GM23338 (cell line): Measurements from ENCODE around the gene ARHGAP9. TPM values are rescaled to one million over a fixed set of nuclear protein-coding genes. Genes with fewer than 3 reads are reported as not detected.

Experiments used
- ATAC-seq: fragments of 200-7000 bp; cut with Tn5 transposase; 3 replicates; pipeline ENCODE4 v1.9.1; 2020
- DNase-seq: peaks from one replicate; pipeline ENCODE4 v3.0.0-alpha.2; 2015; ENCODE audit warnings: low spot score
- H2AFZ ChIP-seq: fragments of 200-600 bp; sonication (generic); 2 replicates; pipeline ENCODE4 v1.8.0; 2016; ENCODE audit warnings: antibody characterized with exemption, mild to moderate bottlenecking, moderate library complexity
- H3F3A ChIP-seq: fragments of 200-600 bp; sonication (generic); replicated peaks from 2 replicates; pipeline ENCODE4 v1.8.0; 2017; ENCODE audit warnings: antibody characterized with exemption, mixed run types, low read depth
- H3K27ac ChIP-seq: fragments of 200-600 bp; sonication (generic); 2 replicates; pipeline ENCODE4 v1.6.1; 2016; ENCODE audit warnings: low read depth
- H3K27me3 ChIP-seq: fragments of 200-600 bp; sonication (generic); 2 replicates; pipeline ENCODE4 v1.8.0; 2016; ENCODE audit warnings: mild to moderate bottlenecking, mixed run types, moderate library complexity; ENCODE audit not compliant: insufficient read depth
- H3K36me3 ChIP-seq: fragments of 200-600 bp; sonication (generic); 2 replicates; pipeline ENCODE4 v1.8.0; 2016; ENCODE audit warnings: mild to moderate bottlenecking; ENCODE audit not compliant: insufficient read depth
- H3K4me1 ChIP-seq: fragments of 200-600 bp; sonication (generic); 2 replicates; pipeline ENCODE4 v1.8.0; 2016; ENCODE audit warnings: mild to moderate bottlenecking, moderate library complexity; ENCODE audit not compliant: insufficient read depth
- H3K4me2 ChIP-seq: fragments of 200-600 bp; sonication (generic); 2 replicates; pipeline ENCODE4 v1.7.1; 2017; ENCODE audit warnings: mixed run types
- H3K4me3 ChIP-seq: fragments of 200-600 bp; sonication (generic); 2 replicates; pipeline ENCODE4 v1.6.1; 2016; ENCODE audit warnings: mixed run types
- H3K79me2 ChIP-seq: fragments of 200-600 bp; sonication (generic); replicated peaks from 2 replicates; pipeline ENCODE4 v1.8.0; 2017; ENCODE audit warnings: mild to moderate bottlenecking; ENCODE audit not compliant: insufficient read depth
- H3K9me2 ChIP-seq: fragments of 200-600 bp; sonication (generic); 2 replicates; pipeline ENCODE4 v1.8.0; 2017; ENCODE audit not compliant: insufficient read depth
- H4K20me1 ChIP-seq: fragments of 200-600 bp; sonication (generic); replicated peaks from 2 replicates; pipeline ENCODE4 v1.8.0; 2017; ENCODE audit warnings: mild to moderate bottlenecking; ENCODE audit not compliant: insufficient read depth
- H3K27ac Mint-ChIP-seq: 2 replicates; pipeline ENCODE4 v1.8.0; 2020; ENCODE audit warnings: inconsistent platforms, mild to moderate bottlenecking, moderate library complexity, mixed read lengths
- H3K27me3 Mint-ChIP-seq: 3 replicates; pipeline ENCODE4 v1.8.0; 2022; ENCODE audit warnings: low read depth, mild to moderate bottlenecking, moderate library complexity, mixed read lengths, inconsistent platforms; ENCODE audit not compliant: insufficient read depth, poor library complexity
- H3K36me3 Mint-ChIP-seq: 3 replicates; pipeline ENCODE4 v1.8.0; 2021; ENCODE audit warnings: low read depth, mild to moderate bottlenecking, inconsistent platforms, moderate library complexity, mixed read lengths
- H3K4me1 Mint-ChIP-seq: 3 replicates; pipeline ENCODE4 v1.8.0; 2020; ENCODE audit warnings: mild to moderate bottlenecking, inconsistent platforms, mixed read lengths
- H3K4me3 Mint-ChIP-seq: 3 replicates; pipeline ENCODE4 v1.8.0; 2021; ENCODE audit warnings: moderate library complexity, mild to moderate bottlenecking, inconsistent platforms, mixed read lengths
- H3K9me3 Mint-ChIP-seq: 3 replicates; pipeline ENCODE4 v1.8.0; 2020; ENCODE audit warnings: moderate library complexity, mild to moderate bottlenecking, inconsistent platforms, mixed read lengths
- CREB1 ChIP-seq: fragments of 250-450 bp; sonication (Bioruptor Pico); IDR thresholded peaks from 2 replicates; pipeline ENCODE4 v1.5.0; 2020; ENCODE audit warnings: low read depth, mild to moderate bottlenecking, moderate library complexity
- CTCF ChIP-seq, 2 experiments: fragments of 200-600 bp in 1 of 2; sonication (generic) in 1 of 2; conservative IDR thresholded peaks; 2 replicates each; pipeline versions ENCODE4 v1.5.1 to v1.6.1; 2016 to 2017; ENCODE audit warnings: antibody characterized with exemption in 2 of 2, low read depth in 2 of 2, mild to moderate bottlenecking in 2 of 2, moderate library complexity in 1 of 2
- EZH2 ChIP-seq: fragments of 200-600 bp; sonication (generic); IDR thresholded peaks from one replicate; pipeline ENCODE4 v1.8.0; 2017; ENCODE audit warnings: antibody characterized with exemption, mild to moderate bottlenecking, low read depth; ENCODE audit not compliant: unreplicated experiment
- NANOG ChIP-seq: IDR thresholded peaks from 2 replicates; pipeline ENCODE4 v1.6.1; 2016; ENCODE audit warnings: antibody characterized with exemption, borderline replicate concordance
- POLR2AphosphoS5 ChIP-seq: IDR thresholded peaks from 2 replicates; pipeline ENCODE4 v1.6.1; 2016; ENCODE audit warnings: antibody characterized with exemption, low read depth
- STAT1 ChIP-seq: IDR thresholded peaks from one replicate; pipeline ENCODE4 v1.6.1; 2016; ENCODE audit warnings: antibody characterized with exemption; ENCODE audit not compliant: unreplicated experiment
- polyA plus RNA-seq: library from polyadenylated mRNA; unstranded; fragments of >200 nt; fragmentation: Nextera tagmentation; extraction: Ambion mirVana; gene quantifications from 2 replicates; pipeline ENCODE4 v1.2.1, GENCODE V29; 2016
- total RNA-seq: library from RNA; depleted of rRNA; stranded (reverse); fragments of >200 nt; shearing (Covaris generic); gene quantifications from 2 replicates; pipeline ENCODE4 v1.2.3, GENCODE V29; 2014

ARHGAP9 gene
- total and polyA plus RNA-seq, 2 experiments from 2014 or later = 4.5 to 7.1 TPM

- Mint-ChIP-seq H3K4me3 (no peak overlapping the region; the same call in 2 of the 3 replicates), H3K9me3 (no peaks in the 10 kb centered on the region; the same call in 2 of the 3 replicates), H3K27ac (no peak overlapping the region), H3K4me1 (peaks cover 51% of the 10 kb centered on the region), H3K27me3 (peaks cover 54% of the 10 kb centered on the region), H3K36me3 (peaks cover 8% of the 10 kb centered on the region; the same call in 1 of the 3 replicates)
- Histone ChIP-seq H2AFZ (peak overlapping the region; percentile 52), H3K4me2 (peak overlapping the region; percentile 98), H3K27me3 (peaks cover 45% of the 10 kb centered on the region), H3F3A (peaks cover 9% of the 10 kb centered on the region), H3K79me2 (no peaks in the 10 kb centered on the region), H3K36me3 (no peaks in the 10 kb centered on the region), H3K4me3 (no peak overlapping the region), H4K20me1 (no peaks in the 10 kb centered on the region), H3K27ac (no peak overlapping the region), H3K4me1 (peaks cover 44% of the 10 kb centered on the region), H3K9me2 (no peaks in the 10 kb centered on the region)
- no peak for ATAC-seq
- no peak for TF ChIP-seq STAT1
- no peak for DNase-seq
Measured at GRCh38 chr12:57477710-57478681, 1.7 kb downstream of the ARHGAP9 start.

- peaks cover 9% of the 10 kb centered on the region for H3F3A ChIP-seq
- no peaks in the 10 kb centered on the region for H3K36me3 ChIP-seq
- no peak overlapping the region for H3K27ac ChIP-seq
- peak overlapping the region; percentile 82; the same call in 1 of the 2 replicates for H3K4me3 ChIP-seq
- peaks cover 61% of the 10 kb centered on the region for H3K27me3 Mint-ChIP-seq
- no peaks in the 10 kb centered on the region for H4K20me1 ChIP-seq
- no peak for TF ChIP-seq EZH2
- no peak for TF ChIP-seq CTCF (conservative IDR thresholded peaks at IDR 0.05; ENCODE audit: low read depth in 2 of 2)
- no peak for TF ChIP-seq POLR2AphosphoS5
- TF ChIP-seq NANOG = no peak
- TF ChIP-seq CREB1 = no peak
- H3K9me2 ChIP-seq = no peaks in the 10 kb centered on the region
- no peaks in the 10 kb centered on the region for H3K79me2 ChIP-seq
- H3K4me1 Mint-ChIP-seq = peaks cover 50% of the 10 kb centered on the region
- peak overlapping the region; percentile 75; the same call in 2 of the 3 replicates for H3K4me3 Mint-ChIP-seq
- no peak overlapping the region for H3K27ac Mint-ChIP-seq
- peaks cover 8% of the 10 kb centered on the region; the same call in 1 of the 3 replicates for H3K36me3 Mint-ChIP-seq
- peak overlapping the region; percentile 98 for H3K4me2 ChIP-seq
- ATAC-seq (no peak), DNase-seq (no peak)
- H3K9me3 Mint-ChIP-seq = no peaks in the 10 kb centered on the region; the same call in 2 of the 3 replicates
- H3K4me1 ChIP-seq = peaks cover 44% of the 10 kb centered on the region
- peak overlapping the region; percentile 23; the same call in 1 of the 2 replicates for H2AFZ ChIP-seq
- peaks cover 53% of the 10 kb centered on the region for H3K27me3 ChIP-seq
Measured at GRCh38 chr12:57476993-57477709, 2.5 kb downstream of the ARHGAP9 start.
